ENCODE results near the gene ZFAND3. TPM values are rescaled to one million over a fixed set of nuclear protein-coding genes. Genes with fewer than 3 reads are reported as not detected.

ZFAND3 gene
- polyA plus RNA-seq, 1 donor from 2014 or later, result 19.7 TPM

- Histone ChIP-seq H4K20me1 (ENCODE audit: insufficient read depth) (no peaks in the 10 kb centered on the region), H3K27me3 (ENCODE audit: insufficient read depth, low read depth, low read length) (no peaks in the 10 kb centered on the region), H3F3A (ENCODE audit: insufficient read depth, low read length, poor library complexity, severe bottlenecking) (no peaks in the 10 kb centered on the region), H3K27ac (ENCODE audit: low read length) (no peak overlapping the region), H3K9ac (ENCODE audit: low read length) (no peak overlapping the region), H2AFZ (ENCODE audit: low read depth, low read length) (no peak overlapping the region), H3K79me2 (replicated peaks; ENCODE audit: insufficient read depth, low read length) (no peaks in the 10 kb centered on the region), H3K36me3 (ENCODE audit: insufficient read depth, low read length) (no peaks in the 10 kb centered on the region), H3K4me3 (ENCODE audit: low read length) (no peak overlapping the region), H3K4me2 (ENCODE audit: low read length) (no peak overlapping the region), H3K9me2 (ENCODE audit: insufficient read depth, low read length) (no peaks in the 10 kb centered on the region), H3K9me3 (ENCODE audit: low read length) (no peaks in the 10 kb centered on the region)
- no peak for TF ChIP-seq MXI1 (conservative IDR thresholded peaks at IDR 0.05; ENCODE audit: poor library complexity, severe bottlenecking)
- TF ChIP-seq CTCF (IDR thresholded peaks at IDR 0.05; ENCODE audit: poor library complexity, severe bottlenecking), result no peak
- no peak for TF ChIP-seq EP300 (conservative IDR thresholded peaks at IDR 0.05; ENCODE audit: poor library complexity, severe bottlenecking)
- no peak for TF ChIP-seq SMC3 (conservative IDR thresholded peaks at IDR 0.05; ENCODE audit: poor library complexity)
- TF ChIP-seq POLR2AphosphoS5 (IDR thresholded peaks at IDR 0.05), result no peak
- no peak for TF ChIP-seq TAF1 (IDR thresholded peaks at IDR 0.05; ENCODE audit: low read depth)
- no peak for TF ChIP-seq RAD21 (conservative IDR thresholded peaks at IDR 0.05)
- no peak for TF ChIP-seq EZH2 (IDR thresholded peaks at IDR 0.05; ENCODE audit: borderline replicate concordance, insufficient read depth, low read length, poor library complexity, severe bottlenecking)
- TF ChIP-seq REST (IDR thresholded peaks at IDR 0.05; ENCODE audit: borderline replicate concordance), result no peak
Observed at GRCh38 chr6:37801605-37801940, 18.0 kb upstream of the ZFAND3 start.

GRCh38 chr6:37802810-37803209 is 16.7 kb upstream of the ZFAND3 start:
- Histone ChIP-seq H3K4me2 (ENCODE audit: low read length) (no peak overlapping the region), H3F3A (ENCODE audit: insufficient read depth, low read length, poor library complexity, severe bottlenecking) (no peaks in the 10 kb centered on the region), H3K36me3 (ENCODE audit: insufficient read depth, low read length) (no peaks in the 10 kb centered on the region), H2AFZ (ENCODE audit: low read depth, low read length) (no peak overlapping the region), H3K9ac (ENCODE audit: low read length) (no peak overlapping the region), H3K79me2 (replicated peaks; ENCODE audit: insufficient read depth, low read length) (no peaks in the 10 kb centered on the region), H4K20me1 (ENCODE audit: insufficient read depth) (no peaks in the 10 kb centered on the region), H3K9me3 (ENCODE audit: low read length) (no peaks in the 10 kb centered on the region), H3K9me2 (ENCODE audit: insufficient read depth, low read length) (no peaks in the 10 kb centered on the region), H3K27me3 (ENCODE audit: insufficient read depth, low read depth, low read length) (no peaks in the 10 kb centered on the region), H3K4me3 (ENCODE audit: low read length) (no peak overlapping the region), H3K27ac (ENCODE audit: low read length) (no peak overlapping the region)
- TF ChIP-seq REST (IDR thresholded peaks at IDR 0.05; ENCODE audit: borderline replicate concordance), result no peak
- TF ChIP-seq CTCF (IDR thresholded peaks at IDR 0.05; ENCODE audit: poor library complexity, severe bottlenecking), result no peak
- TF ChIP-seq POLR2AphosphoS5 (IDR thresholded peaks at IDR 0.05), result no peak
- no peak for TF ChIP-seq RAD21 (conservative IDR thresholded peaks at IDR 0.05)
- no peak for TF ChIP-seq TAF1 (IDR thresholded peaks at IDR 0.05; ENCODE audit: low read depth)
- TF ChIP-seq EP300 (conservative IDR thresholded peaks at IDR 0.05; ENCODE audit: poor library complexity, severe bottlenecking), result no peak
- no peak for TF ChIP-seq EZH2 (IDR thresholded peaks at IDR 0.05; ENCODE audit: borderline replicate concordance, insufficient read depth, low read length, poor library complexity, severe bottlenecking)
- no peak for TF ChIP-seq SMC3 (conservative IDR thresholded peaks at IDR 0.05; ENCODE audit: poor library complexity)
- TF ChIP-seq MXI1 (conservative IDR thresholded peaks at IDR 0.05; ENCODE audit: poor library complexity, severe bottlenecking), result no peak

Data from neural cell (in vitro differentiated cells).